Kidney epithelial cell (primary cell): Measurements from ENCODE around the gene KDSR. TPM values are rescaled to one million over a fixed set of nuclear protein-coding genes. Genes with fewer than 3 reads are reported as not detected.

Experiments
- DNase-seq: peaks from one replicate; pipeline ENCODE4 v3.0.0-alpha.2; 2010; ENCODE audit warnings: low read depth
- H3K27me3 ChIP-seq: 2 replicates; pipeline ENCODE4 v1.6.0; 2011; ENCODE audit warnings: low read length; ENCODE audit not compliant: control insufficient read depth, insufficient read depth
- H3K36me3 ChIP-seq: 2 replicates; pipeline ENCODE4 v1.5.1; 2011; ENCODE audit warnings: low read length; ENCODE audit not compliant: control insufficient read depth, insufficient read depth
- H3K4me3 ChIP-seq: 2 replicates; pipeline ENCODE4 v1.5.1; 2011; ENCODE audit warnings: low read depth, mild to moderate bottlenecking, control low read depth, low read length
- CTCF ChIP-seq: IDR thresholded peaks from 2 replicates; pipeline ENCODE4 v1.5.1; 2011; ENCODE audit warnings: mild to moderate bottlenecking, moderate library complexity, low read length, control low read depth, inconsistent platforms; ENCODE audit not compliant: insufficient read depth, poor library complexity, severe bottlenecking
- total RNA-seq: library from RNA; depleted of rRNA; stranded (reverse); fragments of >200 nt; gene quantifications from 2 replicates; pipeline ENCODE4 v1.2.3, GENCODE V29; 2015

KDSR gene
- total RNA-seq, 1 donor from 2014 or later, result 32.1 TPM

- H3K4me3 ChIP-seq, result no peak overlapping the region
- H3K36me3 ChIP-seq, result peaks cover 9% of the 10 kb centered on the region
Measured at GRCh38 chr18:63346031-63346430, 21.0 kb downstream of the KDSR start.

GRCh38 chr18:63344918-63345317, 22.1 kb downstream of the KDSR start:
- Histone ChIP-seq H3K36me3 (peaks cover 10% of the 10 kb centered on the region), H3K27me3 (no peaks in the 10 kb centered on the region), H3K4me3 (no peak overlapping the region)
- no peak for DNase-seq
- TF ChIP-seq CTCF, result no peak

More at GRCh38 chr18:63346031-63346430, 21.0 kb downstream of the KDSR start:
- no peak for TF ChIP-seq CTCF
- no peaks in the 10 kb centered on the region for H3K27me3 ChIP-seq
- no peak for DNase-seq

- Histone ChIP-seq H3K4me3 (no peak overlapping the region), H3K27me3 (no peaks in the 10 kb centered on the region), H3K36me3 (peaks cover 8% of the 10 kb centered on the region)
- no peak for DNase-seq
- no peak for TF ChIP-seq CTCF
Measured at GRCh38 chr18:63344263-63344662, 22.7 kb downstream of the KDSR start.

- Histone ChIP-seq H3K36me3 (peaks cover 7% of the 10 kb centered on the region), H3K27me3 (no peaks in the 10 kb centered on the region), H3K4me3 (no peak overlapping the region)
- peak; percentile 63 for TF ChIP-seq CTCF
- no peak for DNase-seq
Measured at GRCh38 chr18:63342206-63342605, 24.8 kb downstream of the KDSR start.

GRCh38 chr18:63339920-63340484, 27.0 kb downstream of the KDSR start:
- Histone ChIP-seq H3K27me3 (no peaks in the 10 kb centered on the region), H3K4me3 (no peak overlapping the region), H3K36me3 (peaks cover 6% of the 10 kb centered on the region)
- TF ChIP-seq CTCF, result peak; percentile 53
- no peak for DNase-seq

GRCh38 chr18:63336366-63337099, 30.5 kb downstream of the KDSR start:
- Histone ChIP-seq H3K4me3 (no peak overlapping the region), H3K36me3 (peaks cover 3% of the 10 kb centered on the region), H3K27me3 (no peaks in the 10 kb centered on the region)
- peak; percentile 43 for DNase-seq
- TF ChIP-seq CTCF, result no peak
